Suprapubic skin (tissue), 3 donors: ENCODE data around the gene ATOH8.

ENCODE experiments used
- CTCF ChIP-seq, 2 donors: fragments of 200-600 bp in 1 of 2; fragments of 450-650 bp in 1 of 2; sonication (generic) in 1 of 2; IDR thresholded peaks; one replicate each; pipeline ENCODE4 v1.5.1; 2016 to 2019; ENCODE audit warnings: antibody characterized with exemption in 2 of 2, mild to moderate bottlenecking in 1 of 2, moderate library complexity in 1 of 2
- POLR2A ChIP-seq, 2 donors: fragments of 450-650 bp; IDR thresholded peaks; one replicate each; pipeline ENCODE4 v1.6.1; 2017; ENCODE audit warnings: antibody characterized with exemption in 2 of 2, mild to moderate bottlenecking in 2 of 2, moderate library complexity in 2 of 2

GRCh38 chr2:85750587-85751575 is 2.9 kb upstream of the ATOH8 start:
- peak; percentile 25 to 78 for TF ChIP-seq CTCF (IDR thresholded peaks at IDR 0.05)
- no peak for TF ChIP-seq POLR2A (IDR thresholded peaks at IDR 0.05)
